Mesenchymal stem cell (in vitro differentiated cells and primary cell): Measurements from ENCODE around the gene SLC9A3.

Source experiments
- DNase-seq: peaks from one replicate; pipeline ENCODE4 v3.0.0-alpha.2; 2013
- H2AFZ ChIP-seq: one replicate; pipeline ENCODE4 v1.6.1; 2013; ENCODE audit warnings: low read depth, mild to moderate bottlenecking, control low read depth, inconsistent platforms, low read length, moderate library complexity
- H2AK5ac ChIP-seq: 2 replicates; pipeline ENCODE4 v1.6.1; 2013; ENCODE audit warnings: low read length, moderate library complexity, mild to moderate bottlenecking, inconsistent platforms; ENCODE audit not compliant: severe bottlenecking
- H2BK120ac ChIP-seq: one replicate; pipeline ENCODE4 v1.6.1; 2013; ENCODE audit warnings: low read depth, mild to moderate bottlenecking, inconsistent platforms, low read length, moderate library complexity
- H2BK12ac ChIP-seq, 2 experiments: one replicate each; pipeline ENCODE4 v1.6.1; 2013; ENCODE audit warnings: inconsistent platforms in 2 of 2, low read length in 2 of 2, mild to moderate bottlenecking in 2 of 2, moderate library complexity in 2 of 2, control low read depth in 1 of 2
- H2BK15ac ChIP-seq: one replicate; pipeline ENCODE4 v1.6.1; 2013; ENCODE audit warnings: mild to moderate bottlenecking, low read depth, inconsistent platforms; ENCODE audit not compliant: poor library complexity, severe bottlenecking
- H2BK5ac ChIP-seq: 2 replicates; pipeline ENCODE4 v1.6.1; 2013; ENCODE audit warnings: low read depth, mild to moderate bottlenecking, low read length, control low read depth, inconsistent platforms; ENCODE audit not compliant: poor library complexity, severe bottlenecking
- H3K14ac ChIP-seq, 2 experiments: one replicate each; pipeline ENCODE4 v1.6.1; 2013; ENCODE audit warnings: inconsistent platforms in 2 of 2, low read length in 2 of 2, control low read depth in 1 of 2, mild to moderate bottlenecking in 1 of 2, moderate library complexity in 1 of 2
- H3K18ac ChIP-seq, 2 experiments: one replicate each; pipeline ENCODE4 v1.6.1; 2013; ENCODE audit warnings: inconsistent platforms in 2 of 2, low read length in 2 of 2, control low read depth in 1 of 2, low read depth in 1 of 2, mild to moderate bottlenecking in 1 of 2
- H3K23ac ChIP-seq, 2 experiments: one replicate each; pipeline ENCODE4 v1.6.1; 2013; ENCODE audit warnings: inconsistent platforms in 2 of 2, low read length in 2 of 2, mild to moderate bottlenecking in 2 of 2, moderate library complexity in 2 of 2, control low read depth in 1 of 2
- H3K27ac ChIP-seq: 2 replicates; pipeline ENCODE4 v1.5.1; 2013; ENCODE audit warnings: mild to moderate bottlenecking, moderate library complexity, low read length, control low read depth, inconsistent platforms; ENCODE audit not compliant: poor library complexity, severe bottlenecking
- H3K27me3 ChIP-seq, 2 experiments: 2 replicates each; pipeline versions ENCODE4 v1.6.1 to v1.7.0; 2013; ENCODE audit warnings: low read length in 2 of 2, mild to moderate bottlenecking in 2 of 2, moderate library complexity in 2 of 2, control low read depth in 1 of 2, inconsistent platforms in 1 of 2; ENCODE audit not compliant: control insufficient read depth in 1 of 2, insufficient read depth in 1 of 2
- H3K36me3 ChIP-seq, 2 experiments: 2 replicates each; pipeline versions ENCODE4 v1.6.1 to v1.7.0; 2013; ENCODE audit warnings: low read length in 2 of 2, control low read depth in 1 of 2, inconsistent platforms in 1 of 2, low read depth in 1 of 2, mild to moderate bottlenecking in 1 of 2; ENCODE audit not compliant: insufficient read depth in 2 of 2, control insufficient read depth in 1 of 2
- H3K4ac ChIP-seq, 2 experiments: one replicate each; pipeline ENCODE4 v1.6.1; 2013; ENCODE audit warnings: inconsistent platforms in 2 of 2, low read length in 2 of 2, mild to moderate bottlenecking in 2 of 2, moderate library complexity in 2 of 2, control low read depth in 1 of 2, low read depth in 1 of 2
- H3K4me1 ChIP-seq: 2 replicates; pipeline ENCODE4 v1.6.1; 2013; ENCODE audit warnings: low read depth, low read length, control low read depth; ENCODE audit not compliant: control insufficient read depth, insufficient read depth
- H3K4me2 ChIP-seq: 2 replicates; pipeline ENCODE4 v1.6.1; 2013; ENCODE audit warnings: low read length, mild to moderate bottlenecking, inconsistent platforms; ENCODE audit not compliant: poor library complexity, severe bottlenecking
- H3K4me3 ChIP-seq, 2 experiments: 2 replicates each; pipeline versions ENCODE4 v1.5.1 to v1.7.0; 2013; ENCODE audit warnings: low read length in 2 of 2, mild to moderate bottlenecking in 2 of 2, control low read depth in 1 of 2, low read depth in 1 of 2; ENCODE audit not compliant: insufficient read depth in 1 of 2
- H3K79me1 ChIP-seq: replicated peaks from 2 replicates; pipeline ENCODE4 v1.6.1; 2013; ENCODE audit warnings: mild to moderate bottlenecking, control low read depth, low read length, inconsistent platforms; ENCODE audit not compliant: poor library complexity, severe bottlenecking
- H3K9ac ChIP-seq: 2 replicates; pipeline ENCODE4 v1.7.0; 2013; ENCODE audit warnings: mild to moderate bottlenecking, low read length, moderate library complexity
- H3K9me3 ChIP-seq: 2 replicates; pipeline ENCODE4 v1.7.0; 2013; ENCODE audit warnings: mild to moderate bottlenecking, low read length; ENCODE audit not compliant: control insufficient read depth
- H4K8ac ChIP-seq: one replicate; pipeline ENCODE4 v1.6.1; 2013; ENCODE audit warnings: inconsistent platforms, mild to moderate bottlenecking, low read length, moderate library complexity
- H4K91ac ChIP-seq: one replicate; pipeline ENCODE4 v1.6.1; 2013; ENCODE audit warnings: mild to moderate bottlenecking, low read length, inconsistent platforms
- WGBS: methylation state at CpG from one replicate; pipeline ENCODE4 v1.1.7; 2013; ENCODE audit warnings: mixed read lengths; 5-methylcytosine and 5-hydroxymethylcytosine counted together

SLC9A3 gene

GRCh38 chr5:569358-569867 lies 45.2 kb upstream of the SLC9A3 start:
- H2AK5ac ChIP-seq = no peak overlapping the region
- H3K4me3 ChIP-seq = no peak overlapping the region
- H3K36me3 ChIP-seq = peaks cover 0 to 2% of the 10 kb centered on the region in 2 experiments
- no peak overlapping the region for H4K91ac ChIP-seq
- no peak overlapping the region for H3K4me2 ChIP-seq
- H3K9ac ChIP-seq = no peak overlapping the region
- peaks cover 42 to 79% of the 10 kb centered on the region in 2 experiments for H3K27me3 ChIP-seq
- no peak overlapping the region for H3K4ac ChIP-seq
- no peak overlapping the region for H3K27ac ChIP-seq
- no peaks in the 10 kb centered on the region for H3K79me1 ChIP-seq
- DNase-seq = no peak
- H3K4me1 ChIP-seq = peaks cover 4% of the 10 kb centered on the region
- H2BK12ac ChIP-seq = no peak overlapping the region
- no peak overlapping the region for H4K8ac ChIP-seq
- H2AFZ ChIP-seq = no peak overlapping the region
- H3K23ac ChIP-seq = no peak overlapping the region
- peaks cover 14% of the 10 kb centered on the region for H3K9me3 ChIP-seq
- H2BK15ac ChIP-seq = no peak overlapping the region
- 87% methylated on average over 21 of the region's 23 CpGs for WGBS
- no peak overlapping the region for H2BK120ac ChIP-seq
- no peak overlapping the region for H3K14ac ChIP-seq
- H2BK5ac ChIP-seq = no peak overlapping the region
- no peak overlapping the region for H3K18ac ChIP-seq

DNA sequence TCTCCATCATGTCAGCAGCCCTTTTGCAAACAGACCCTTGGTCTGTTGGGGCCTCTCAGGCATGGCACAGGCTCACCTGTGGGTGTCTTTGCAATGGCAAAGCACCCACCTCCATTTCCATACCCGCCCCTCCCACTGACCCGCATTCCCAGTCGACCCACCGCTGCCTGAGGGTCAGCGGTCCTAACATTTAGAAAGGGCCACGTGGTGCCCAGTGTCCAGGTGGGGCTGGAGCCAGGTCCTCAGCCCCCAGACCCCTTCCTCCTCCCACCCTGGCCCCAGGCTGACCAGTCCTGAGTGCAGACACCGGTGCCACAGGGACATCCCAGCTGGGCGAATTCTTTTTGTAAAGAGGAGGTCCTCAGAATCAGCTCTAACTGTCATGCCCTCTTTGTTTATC lies 44.6 kb upstream of the SLC9A3 start:
- Histone ChIP-seq H2BK15ac (no peak overlapping the region), H3K4ac (no peak overlapping the region), H3K4me2 (no peak overlapping the region), H3K36me3 (peaks cover 0 to 2% of the 10 kb centered on the region in 2 experiments), H3K27me3 (peaks cover 42 to 73% of the 10 kb centered on the region in 2 experiments), H4K91ac (no peak overlapping the region), H3K4me3 (no peak overlapping the region), H3K18ac (no peak overlapping the region), H2BK120ac (no peak overlapping the region), H2BK12ac (no peak overlapping the region), H3K23ac (no peak overlapping the region), H2AK5ac (no peak overlapping the region), H3K9ac (no peak overlapping the region), H3K79me1 (no peaks in the 10 kb centered on the region), H3K9me3 (peaks cover 14% of the 10 kb centered on the region), H3K27ac (no peak overlapping the region), H3K4me1 (peaks cover 4% of the 10 kb centered on the region), H3K14ac (no peak overlapping the region), H2AFZ (no peak overlapping the region), H4K8ac (no peak overlapping the region), H2BK5ac (no peak overlapping the region)
- DNase-seq = no peak
- 89% methylated on average over 8 of the region's 8 CpGs for WGBS

DNA sequence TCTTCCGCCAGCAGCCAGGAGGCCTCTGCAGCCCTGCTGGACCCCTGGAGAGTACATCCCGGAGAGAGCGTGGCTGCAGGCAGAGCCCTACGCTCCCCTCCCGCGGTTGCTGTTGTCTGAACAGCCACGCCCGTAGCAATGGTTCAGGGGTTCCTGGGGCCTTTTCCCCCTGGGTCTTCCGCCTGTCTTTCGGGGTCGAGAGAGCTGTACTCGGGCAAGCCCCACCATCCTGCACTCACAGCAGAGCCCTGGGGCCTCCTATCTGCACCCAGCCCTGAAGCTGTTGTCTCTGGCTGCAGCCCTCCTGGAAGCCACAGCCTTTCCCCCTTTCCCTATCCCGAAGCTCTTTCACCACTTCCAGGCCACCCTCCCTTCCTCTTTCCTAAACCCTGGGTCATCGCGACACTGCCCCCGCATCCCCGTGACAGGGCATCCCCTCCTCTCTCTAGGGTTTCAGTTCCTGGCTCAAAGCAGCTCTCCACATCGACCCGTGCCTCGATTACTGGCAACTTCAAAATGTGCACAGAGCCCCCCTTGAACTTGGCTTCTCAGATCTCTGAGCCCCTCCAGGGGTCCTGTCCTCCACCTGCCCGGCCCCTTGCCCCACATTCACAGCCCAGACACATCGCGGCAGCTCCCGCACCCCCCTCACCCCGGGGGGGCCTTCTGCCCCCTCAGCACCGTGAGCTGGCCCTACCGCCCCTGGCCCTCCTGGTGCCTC lies 44.0 kb upstream of the SLC9A3 start:
- Histone ChIP-seq H3K4ac (no peak overlapping the region), H3K9me3 (peaks cover 14% of the 10 kb centered on the region), H2BK5ac (no peak overlapping the region), H3K36me3 (peaks cover 0 to 2% of the 10 kb centered on the region in 2 experiments), H3K14ac (no peak overlapping the region), H3K4me1 (peaks cover 4% of the 10 kb centered on the region), H4K91ac (no peak overlapping the region), H2AFZ (no peak overlapping the region), H2AK5ac (no peak overlapping the region), H2BK12ac (no peak overlapping the region), H3K23ac (no peak overlapping the region), H3K9ac (no peak overlapping the region), H2BK15ac (no peak overlapping the region), H4K8ac (no peak overlapping the region), H3K18ac (no peak overlapping the region), H3K27ac (no peak overlapping the region), H3K79me1 (no peaks in the 10 kb centered on the region), H3K4me3 (no peak overlapping the region), H2BK120ac (no peak overlapping the region), H3K4me2 (no peak overlapping the region), H3K27me3 (peaks cover 42 to 67% of the 10 kb centered on the region in 2 experiments)
- no peak for DNase-seq
- 82% methylated on average over 27 of the region's 27 CpGs for WGBS

- peaks cover 4% of the 10 kb centered on the region for H3K4me1 ChIP-seq
Measured at GRCh38 chr5:567664-568060, 43.4 kb upstream of the SLC9A3 start.

More at GRCh38 chr5:567664-568060, 43.4 kb upstream of the SLC9A3 start:
- peaks cover 14% of the 10 kb centered on the region for H3K9me3 ChIP-seq
- WGBS = 75% methylated on average over 13 of the region's 13 CpGs
- H3K4me3 ChIP-seq = no peak overlapping the region
- H4K8ac ChIP-seq = no peak overlapping the region
- no peak overlapping the region for H2AFZ ChIP-seq
- no peak overlapping the region for H4K91ac ChIP-seq
- H3K9ac ChIP-seq = no peak overlapping the region
- no peak overlapping the region for H2BK15ac ChIP-seq
- H3K14ac ChIP-seq = no peak overlapping the region
- no peak overlapping the region for H2BK5ac ChIP-seq
- no peaks in the 10 kb centered on the region for H3K79me1 ChIP-seq
- H3K27ac ChIP-seq = no peak overlapping the region
- no peak overlapping the region for H3K4me2 ChIP-seq
- H2BK120ac ChIP-seq = no peak overlapping the region
- no peak overlapping the region for H2AK5ac ChIP-seq
- DNase-seq = no peak
- H3K18ac ChIP-seq = no peak overlapping the region
- no peak overlapping the region for H2BK12ac ChIP-seq
- H3K4ac ChIP-seq = no peak overlapping the region
- H3K36me3 ChIP-seq = peaks cover 0 to 2% of the 10 kb centered on the region in 2 experiments
- H3K27me3 ChIP-seq = peaks cover 36 to 62% of the 10 kb centered on the region in 2 experiments
- H3K23ac ChIP-seq = no peak overlapping the region
